HCT116 (cell line): ENCODE measurements around the gene GUK1. TPM values are rescaled to one million over a fixed set of nuclear protein-coding genes. Genes with fewer than 3 reads are reported as not detected.

Experiments
- ATAC-seq: fragments of 200-7000 bp; cut with Tn5 transposase; 2 replicates; pipeline ENCODE4 v1.9.1; 2020; ENCODE audit warnings: mild to moderate bottlenecking, moderate library complexity
- BruUV-seq: library from RNA; stranded (reverse); fragments of 400-500 nt; replicated peaks from 2 replicates; lab custom pipeline; 2021; lab: Mats Ljungman, UMichigan
- CTCF ChIA-PET: fragments of 300-600 bp; sonication (Branson Sonifier 250); formaldehyde crosslinking; loops from one replicate; lab custom pipeline; 2021; ENCODE audit warnings: antibody characterized with exemption; lab: Charles Lee
- POLR2A ChIA-PET: fragments of 300-600, 350-600 bp; sonication (Branson Sonifier 250); formaldehyde crosslinking; loops from one replicate; lab custom pipeline; 2021; ENCODE audit warnings: antibody characterized with exemption; lab: Charles Lee
- RAD21 ChIA-PET, 2 experiments: fragments of 300-600 bp; sonication (Branson Sonifier 250); formaldehyde crosslinking; loops; one replicate each; lab custom pipeline; 2023; ENCODE audit warnings: low total read pairs in 2 of 2; ENCODE audit not compliant: uncharacterized antibody in 2 of 2, unreplicated experiment in 2 of 2, low non-redundant PET in 1 of 2; lab: Charles Lee
- DNase-seq: peaks from one replicate; pipeline ENCODE4 v3.0.0-alpha.2; 2010; ENCODE audit warnings: low read depth, low spot score
- H2AFZ ChIP-seq: fragments of 200-600 bp; shearing (Covaris generic), sonication (generic); 2 replicates; pipeline ENCODE4 v1.6.1; 2017; ENCODE audit warnings: low read depth, mixed run types, mixed read lengths, antibody characterized with exemption, low read length; ENCODE audit not compliant: poor library complexity, severe bottlenecking
- H3K27ac ChIP-seq: 2 replicates; pipeline ENCODE4 v1.5.1; 2012; ENCODE audit warnings: low read depth, low read length
- H3K27me3 ChIP-seq: fragments of 200-600 bp; sonication (generic); 2 replicates; pipeline ENCODE4 v1.6.1; 2016; ENCODE audit warnings: mixed run types, low read length, mixed read lengths; ENCODE audit not compliant: insufficient read depth
- H3K36me3 ChIP-seq, 2 experiments: fragments of 200-500 bp in 1 of 2; fragments of 200-600 bp in 1 of 2; sonication (Bioruptor generic) in 1 of 2; sonication (generic) in 1 of 2; 2 replicates each; pipeline versions ENCODE4 v1.5.1 to v1.6.1; 2014 to 2016; ENCODE audit warnings: low read length in 2 of 2, inconsistent platforms in 1 of 2, mixed read lengths in 1 of 2, mixed run types in 1 of 2; ENCODE audit not compliant: insufficient read depth in 2 of 2, control insufficient read depth in 1 of 2
- H3K4me1 ChIP-seq, 2 experiments: fragments of 200-600 bp in 1 of 2; sonication (generic) in 1 of 2; 2 replicates each; pipeline versions ENCODE4 v1.5.1 to v1.6.1; 2012 to 2017; ENCODE audit warnings: low read length in 2 of 2, inconsistent platforms in 1 of 2, mild to moderate bottlenecking in 1 of 2, mixed read lengths in 1 of 2, mixed run types in 1 of 2, moderate library complexity in 1 of 2; ENCODE audit not compliant: insufficient read depth in 2 of 2, control insufficient read depth in 1 of 2
- H3K4me2 ChIP-seq: fragments of 200-600 bp; sonication (generic); 2 replicates; pipeline ENCODE4 v1.6.1; 2017; ENCODE audit warnings: mixed run types, low read length, mixed read lengths
- H3K4me3 ChIP-seq, 2 experiments: fragments of 200-600 bp in 1 of 2; sonication (generic) in 1 of 2; replicated peaks in 1 of 2; 2 replicates each; pipeline ENCODE4 v1.5.1; 2011 to 2016; ENCODE audit warnings: low read length in 2 of 2, control low read depth in 1 of 2, low read depth in 1 of 2, mild to moderate bottlenecking in 1 of 2, mixed read lengths in 1 of 2, mixed run types in 1 of 2
- H3K79me2 ChIP-seq: fragments of 200-600 bp; sonication (generic); 2 replicates; pipeline ENCODE4 v1.6.1; 2017; ENCODE audit warnings: mild to moderate bottlenecking, mixed run types, low read length, moderate library complexity, mixed read lengths; ENCODE audit not compliant: insufficient read depth
- H3K9ac ChIP-seq: fragments of 200-600 bp; sonication (generic); 2 replicates; pipeline ENCODE4 v1.6.1; 2016; ENCODE audit warnings: low read length, mixed read lengths
- H3K9me2 ChIP-seq: fragments of 200-600 bp; sonication (generic), shearing (Covaris generic); 2 replicates; pipeline ENCODE4 v1.6.1; 2017; ENCODE audit warnings: mixed run types, mild to moderate bottlenecking, moderate library complexity; ENCODE audit not compliant: insufficient read depth
- H3K9me3 ChIP-seq, 2 experiments: fragments of 200-500 bp in 1 of 2; fragments of 200-600 bp in 1 of 2; sonication (Bioruptor generic) in 1 of 2; sonication (generic) in 1 of 2; 2 replicates each; pipeline ENCODE4 v1.6.1; 2014 to 2017; ENCODE audit warnings: low read length in 2 of 2, mixed read lengths in 2 of 2, inconsistent platforms in 1 of 2, low read depth in 1 of 2, mild to moderate bottlenecking in 1 of 2, mixed run types in 1 of 2, moderate library complexity in 1 of 2; ENCODE audit not compliant: control insufficient read depth in 1 of 2, insufficient read depth in 1 of 2
- H4K20me1 ChIP-seq: fragments of 200-600 bp; sonication (generic), shearing (Covaris generic); 2 replicates; pipeline ENCODE4 v1.6.1; 2017; ENCODE audit warnings: mixed run types, mild to moderate bottlenecking, moderate library complexity; ENCODE audit not compliant: insufficient read depth
- EZH2phosphoT487 ChIP-seq: fragments of 200-600 bp; IDR thresholded peaks from 2 replicates; pipeline ENCODE4 v1.6.1; 2018; ENCODE audit warnings: antibody characterized with exemption, borderline replicate concordance
- JUND ChIP-seq: IDR thresholded peaks from 2 replicates; pipeline ENCODE4 v1.6.1; 2012
- POLR2AphosphoS5 ChIP-seq: IDR thresholded peaks from 2 replicates; pipeline ENCODE4 v1.6.1; 2011; ENCODE audit warnings: mild to moderate bottlenecking, low read depth, low read length, moderate library complexity
- RAD21 ChIP-seq: IDR thresholded peaks from 2 replicates; pipeline ENCODE4 v1.6.1; 2012; ENCODE audit warnings: low read depth, mild to moderate bottlenecking
- SRF ChIP-seq: IDR thresholded peaks from 2 replicates; pipeline ENCODE4 v1.6.1; 2012; ENCODE audit warnings: low read depth
- intact Hi-C: fragments of 100-400 bp; cut with micrococcal nuclease; formaldehyde crosslinking; loops from 2 replicates; pipeline ENCODE4 v1.10.0; 2022
- total RNA-seq: library from RNA; stranded (reverse); gene quantifications from one replicate; pipeline ENCODE4 v1.2.1, GENCODE V29; 2021; ENCODE audit not compliant: unreplicated experiment
- TF ChIP-seq, protein P1 (sequence below), 3 experiments: fragments of 200-600 bp in 1 of 3; sonication (generic) in 1 of 3; IDR thresholded peaks in 2 of 3; conservative IDR thresholded peaks in 1 of 3; 2 replicates each; pipeline ENCODE4 v1.5.1; 2012 to 2017; ENCODE audit warnings: low read depth in 2 of 3, low read length in 2 of 3, antibody characterized with exemption in 1 of 3, borderline replicate concordance in 1 of 3, control low read depth in 1 of 3, mild to moderate bottlenecking in 1 of 3, mixed read lengths in 1 of 3, mixed run types in 1 of 3, moderate library complexity in 1 of 3; ENCODE audit not compliant: insufficient read depth in 1 of 3

The GUK1 gene
- total RNA-seq, 1 experiment from 2014 or later = 145 TPM

DNA sequence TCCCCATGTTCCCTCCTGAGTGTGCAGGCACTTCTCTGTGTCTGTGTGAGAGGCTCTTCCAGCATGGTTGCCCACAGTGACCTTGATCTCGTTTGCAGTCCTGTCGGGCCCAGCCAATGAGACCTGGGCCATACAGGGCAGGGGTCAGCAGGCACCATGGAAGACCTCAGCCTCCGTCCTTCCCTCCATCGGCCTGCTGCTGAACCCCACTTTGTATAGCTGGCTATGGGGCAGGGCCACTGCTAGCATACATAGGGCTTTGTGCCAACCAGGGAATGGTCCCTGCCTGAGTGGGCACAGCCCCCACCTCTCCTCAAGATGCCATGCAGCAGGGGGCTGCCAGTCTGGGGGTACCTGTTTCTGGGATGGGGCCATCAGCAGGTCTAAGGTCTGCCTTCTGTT is 40.7 kb upstream of the GUK1 start:
- TF ChIP-seq, protein P1, sequence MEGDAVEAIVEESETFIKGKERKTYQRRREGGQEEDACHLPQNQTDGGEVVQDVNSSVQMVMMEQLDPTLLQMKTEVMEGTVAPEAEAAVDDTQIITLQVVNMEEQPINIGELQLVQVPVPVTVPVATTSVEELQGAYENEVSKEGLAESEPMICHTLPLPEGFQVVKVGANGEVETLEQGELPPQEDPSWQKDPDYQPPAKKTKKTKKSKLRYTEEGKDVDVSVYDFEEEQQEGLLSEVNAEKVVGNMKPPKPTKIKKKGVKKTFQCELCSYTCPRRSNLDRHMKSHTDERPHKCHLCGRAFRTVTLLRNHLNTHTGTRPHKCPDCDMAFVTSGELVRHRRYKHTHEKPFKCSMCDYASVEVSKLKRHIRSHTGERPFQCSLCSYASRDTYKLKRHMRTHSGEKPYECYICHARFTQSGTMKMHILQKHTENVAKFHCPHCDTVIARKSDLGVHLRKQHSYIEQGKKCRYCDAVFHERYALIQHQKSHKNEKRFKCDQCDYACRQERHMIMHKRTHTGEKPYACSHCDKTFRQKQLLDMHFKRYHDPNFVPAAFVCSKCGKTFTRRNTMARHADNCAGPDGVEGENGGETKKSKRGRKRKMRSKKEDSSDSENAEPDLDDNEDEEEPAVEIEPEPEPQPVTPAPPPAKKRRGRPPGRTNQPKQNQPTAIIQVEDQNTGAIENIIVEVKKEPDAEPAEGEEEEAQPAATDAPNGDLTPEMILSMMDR (IDR thresholded peaks at IDR 0.05 in 2 of 3, conservative IDR thresholded peaks at IDR 0.05 in 1 of 3; ENCODE audit: borderline replicate concordance in 1 of 3, insufficient read depth in 1 of 3, low read depth in 2 of 3, low read length in 2 of 3) = no peak
- TF ChIP-seq RAD21 = no peak
- no peak for TF ChIP-seq JUND
- no peak for TF ChIP-seq SRF
- no peaks in the 10 kb centered on the region for H3K9me2 ChIP-seq
- no peak overlapping the region for H3K4me2 ChIP-seq
- intact Hi-C loops = no loop called here
- CTCF ChIA-PET = interaction anchor here (1.3 kb wide), 1 partner anchor 100 kb away, joined by 6 read pairs; no protein-coding TSS in a partner anchor
- H3K79me2 ChIP-seq = peaks cover 79% of the 10 kb centered on the region
- H3K27ac ChIP-seq = no peak overlapping the region; the same call in 1 of the 2 replicates
- RAD21 ChIA-PET = no interaction called here
- no peaks in the 10 kb centered on the region for H3K27me3 ChIP-seq
- H4K20me1 ChIP-seq = peaks cover 9% of the 10 kb centered on the region; the same call in 1 of the 2 replicates
- ATAC-seq (no peak), DNase-seq (no peak)
- peaks cover 2 to 21% of the 10 kb centered on the region in 2 experiments; a peak in 3 of 4 replicates for H3K4me1 ChIP-seq
- no peak overlapping the region for H3K9ac ChIP-seq
- POLR2A ChIA-PET = no interaction called here
- H2AFZ ChIP-seq = no peak overlapping the region
- H3K36me3 ChIP-seq = peaks cover 15 to 43% of the 10 kb centered on the region in 2 experiments
- no peak overlapping the region for H3K4me3 ChIP-seq
- H3K9me3 ChIP-seq = peaks cover 5 to 6% of the 10 kb centered on the region in 2 experiments; a peak in 2 of 4 replicates
- no TSS peak for BruUV-seq

DNA sequence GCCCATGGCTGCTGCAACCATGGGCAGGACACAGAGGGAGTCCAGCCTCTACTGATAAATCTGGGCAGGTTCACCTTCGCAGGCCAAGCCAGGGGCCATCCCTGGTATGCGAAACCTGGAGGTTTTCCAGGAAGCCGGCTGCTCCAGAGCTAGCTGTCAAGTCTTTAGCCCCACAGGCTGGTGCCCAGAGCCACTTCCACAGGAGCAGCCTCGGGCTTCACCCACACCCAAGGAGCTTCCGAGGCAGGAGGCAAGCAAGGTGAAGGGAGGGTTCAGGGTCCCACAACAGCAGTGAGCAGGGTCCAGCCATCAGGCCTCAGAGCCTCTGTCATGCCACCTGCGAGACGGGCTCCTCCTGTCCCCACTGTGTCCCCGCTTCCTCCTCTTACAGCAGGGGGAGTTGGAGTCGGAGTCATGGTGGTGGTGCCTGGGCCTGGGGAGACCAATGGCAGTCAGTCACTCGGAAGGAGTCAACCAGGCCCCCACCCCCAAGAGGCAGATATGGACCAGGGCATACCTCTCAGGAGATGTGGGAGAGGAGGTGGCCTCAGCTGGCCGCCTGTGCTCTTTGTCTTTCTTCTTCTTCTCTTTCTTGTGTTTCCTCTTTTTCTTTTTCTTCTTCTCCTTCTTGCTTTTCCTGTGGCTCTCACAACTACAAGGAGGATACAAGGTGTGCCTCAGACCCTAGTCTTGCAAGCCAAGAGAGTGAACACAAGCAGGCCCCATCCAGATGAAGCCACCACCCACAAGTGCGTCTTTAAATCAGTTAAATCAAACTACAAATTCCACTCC is 39.1 kb upstream of the GUK1 start:
- Histone ChIP-seq H3K27ac (peak overlapping the region; percentile 85; the same call in 1 of the 2 replicates), H3K4me3 (peak overlapping the region; percentile 82 to 91), H2AFZ (no peak overlapping the region), H4K20me1 (no peaks in the 10 kb centered on the region), H3K9me3 (no peaks in the 10 kb centered on the region), H3K9ac (peak overlapping the region; percentile 91; the same call in 1 of the 2 replicates), H3K79me2 (peaks cover 62% of the 10 kb centered on the region), H3K4me2 (peak overlapping the region; percentile 94), H3K27me3 (no peaks in the 10 kb centered on the region), H3K9me2 (no peaks in the 10 kb centered on the region), H3K4me1 (peaks cover 2 to 21% of the 10 kb centered on the region in 2 experiments; a peak in 3 of 4 replicates), H3K36me3 (peaks cover 15 to 31% of the 10 kb centered on the region in 2 experiments; a peak in 3 of 4 replicates)
- TF ChIP-seq POLR2AphosphoS5 = peak; percentile 33; the same call in 1 of the 2 replicates
- no peak for TF ChIP-seq EZH2phosphoT487
- ChIA-PET POLR2A (interaction anchor here (1.0 kb wide), 1 partner anchor 16 kb away, joined by 3 read pairs; no protein-coding TSS in a partner anchor), CTCF (no interaction called here), RAD21 (interaction anchor here in 1 of 2 experiments (0.6 kb wide), 1 partner anchor 94 kb away, joined by 3 read pairs; the partner anchor contains the start of gene WNT3A)
- DNase-seq (no peak), ATAC-seq (no peak)
- BruUV-seq = TSS peak; percentile 66
- intact Hi-C loops = no loop called here
